Liver (tissue), 9 donors: ENCODE measurements around the gene PCSK1N. TPM values are rescaled to one million over a fixed set of nuclear protein-coding genes. Genes with fewer than 3 reads are reported as not detected.

Source experiments
- DNase-seq: peaks from one replicate; pipeline ENCODE4 v3.0.0-alpha.2; 2017; ENCODE audit warnings: low spot score
- H3K27ac ChIP-seq, 2 donors: one replicate each; pipeline ENCODE4 v1.7.0; 2013; ENCODE audit warnings: inconsistent platforms in 2 of 2, low read length in 2 of 2, control low read depth in 1 of 2, low read depth in 1 of 2, mild to moderate bottlenecking in 1 of 2
- H3K27me3 ChIP-seq, 4 donors: one replicate each; pipeline versions ENCODE4 v1.6.1 to v1.7.0; 2013; ENCODE audit warnings: low read length in 3 of 4, inconsistent platforms in 1 of 4, mild to moderate bottlenecking in 1 of 4, moderate library complexity in 1 of 4; ENCODE audit not compliant: control insufficient read depth in 4 of 4, insufficient read depth in 4 of 4
- H3K36me3 ChIP-seq, 4 donors: one replicate each; pipeline versions ENCODE4 v1.6.1 to v1.7.0; 2013; ENCODE audit warnings: low read length in 3 of 4, mild to moderate bottlenecking in 3 of 4, low read depth in 1 of 4, moderate library complexity in 1 of 4; ENCODE audit not compliant: control insufficient read depth in 4 of 4, insufficient read depth in 3 of 4
- H3K4me1 ChIP-seq, 4 donors: one replicate each; pipeline versions ENCODE4 v1.6.1 to v1.7.0; 2013; ENCODE audit warnings: low read length in 3 of 4, mild to moderate bottlenecking in 3 of 4, moderate library complexity in 1 of 4; ENCODE audit not compliant: control insufficient read depth in 4 of 4, insufficient read depth in 4 of 4
- H3K4me3 ChIP-seq, 3 donors: one replicate each; pipeline versions ENCODE4 v1.6.1 to v1.7.0; 2013; ENCODE audit warnings: low read length in 3 of 3, control low read depth in 1 of 3, low read depth in 1 of 3, mild to moderate bottlenecking in 1 of 3
- H3K9ac ChIP-seq, 2 donors: one replicate each; pipeline ENCODE4 v1.7.0; 2013; ENCODE audit warnings: low read length in 2 of 2, mild to moderate bottlenecking in 2 of 2, moderate library complexity in 2 of 2, control low read depth in 1 of 2, low read depth in 1 of 2
- H3K9me3 ChIP-seq, 4 donors: one replicate each; pipeline versions ENCODE4 v1.6.1 to v1.7.0; 2013; ENCODE audit warnings: low read length in 3 of 4; ENCODE audit not compliant: control insufficient read depth in 4 of 4
- EGR1 ChIP-seq, 2 donors: IDR thresholded peaks; 2 replicates each; pipeline ENCODE4 v1.6.1; 2016 to 2018; ENCODE audit warnings: antibody characterized with exemption in 2 of 2, low read depth in 2 of 2
- FOXA1 ChIP-seq: IDR thresholded peaks from 2 replicates; pipeline ENCODE4 v1.6.1; 2016; ENCODE audit warnings: antibody characterized with exemption
- FOXA2 ChIP-seq: IDR thresholded peaks from 2 replicates; pipeline ENCODE4 v1.6.1; 2016; ENCODE audit warnings: antibody characterized with exemption
- HNF4A ChIP-seq, 2 donors: conservative IDR thresholded peaks; 2 replicates each; pipeline ENCODE4 v1.6.1; 2016; ENCODE audit warnings: antibody characterized with exemption in 2 of 2, mild to moderate bottlenecking in 2 of 2
- HNF4G ChIP-seq: IDR thresholded peaks from 2 replicates; pipeline ENCODE4 v1.6.1; 2016; ENCODE audit warnings: antibody characterized with exemption
- JUND ChIP-seq, 2 donors: IDR thresholded peaks; 2 replicates each; pipeline ENCODE4 v1.6.1; 2016; ENCODE audit warnings: antibody characterized with exemption in 2 of 2
- NR2F2 ChIP-seq: IDR thresholded peaks from 2 replicates; pipeline ENCODE4 v1.6.1; 2016; ENCODE audit warnings: antibody characterized with exemption
- RAD21 ChIP-seq, 2 donors: IDR thresholded peaks; 2 replicates each; pipeline ENCODE4 v1.6.1; 2016; ENCODE audit warnings: antibody characterized with exemption in 2 of 2, mild to moderate bottlenecking in 2 of 2
- RXRA ChIP-seq, 2 donors: IDR thresholded peaks; 2 replicates each; pipeline ENCODE4 v1.6.1; 2017 to 2018; ENCODE audit warnings: antibody characterized with exemption in 2 of 2, mild to moderate bottlenecking in 1 of 2
- SP1 ChIP-seq: IDR thresholded peaks from 2 replicates; pipeline ENCODE4 v1.6.1; 2018; ENCODE audit warnings: antibody characterized with exemption, mild to moderate bottlenecking
- TAF1 ChIP-seq: conservative IDR thresholded peaks from 2 replicates; pipeline ENCODE4 v1.6.1; 2016; ENCODE audit warnings: antibody characterized with exemption, mild to moderate bottlenecking
- YY1 ChIP-seq: IDR thresholded peaks from 2 replicates; pipeline ENCODE4 v1.6.1; 2016; ENCODE audit warnings: antibody characterized with exemption, mild to moderate bottlenecking
- WGBS: extraction: QIAGEN DNeasy Blood & Tissue Kit; methylation state at CpG from one replicate; pipeline ENCODE4 v1.1.7; 2013; 5-methylcytosine and 5-hydroxymethylcytosine counted together
- polyA plus RNA-seq, 2 donors: library from polyadenylated mRNA; stranded (reverse) in 1 of 2; unstranded in 1 of 2; fragments of 200-250 nt in 1 of 2; fragments of >200 nt in 1 of 2; fragmentation: Nextera tagmentation in 1 of 2; extraction: Ambion mirVana in 1 of 2; gene quantifications; one replicate each; pipeline versions ENCODE4 v1.2.1 to v1.2.3, GENCODE V29; 2013 to 2015
- total RNA-seq, 2 donors: library from RNA; depleted of rRNA; stranded (reverse); fragments of >200 nt; gene quantifications; one replicate each; pipeline ENCODE4 v1.2.3, GENCODE V29; 2014
- TF ChIP-seq, protein P1 (sequence below): IDR thresholded peaks from 2 replicates; pipeline ENCODE4 v1.6.1; 2016; ENCODE audit warnings: antibody characterized with exemption
- TF ChIP-seq, protein P2 (sequence below): IDR thresholded peaks from 2 replicates; pipeline ENCODE4 v1.6.1; 2016; ENCODE audit warnings: antibody characterized with exemption
- TF ChIP-seq, protein P3 (sequence below): IDR thresholded peaks from 2 replicates; pipeline ENCODE4 v1.6.1; 2016; ENCODE audit warnings: antibody characterized with exemption
- TF ChIP-seq, protein P4 (sequence below): fragments of 150-350 bp; IDR thresholded peaks from 2 replicates; pipeline ENCODE4 v1.5.1; 2017; ENCODE audit warnings: improper control_type of control experiment, low read depth, low read length; ENCODE audit not compliant: missing input control
- donor health status: healthy.
- donor health status: healthy.
- donor health status: healthy.
- donor health status: healthy.
- donor health status: healthy.

PCSK1N gene
- total and polyA plus RNA-seq, 4 donors: 0.05 to 5.4 (median 0.92) TPM

DNA sequence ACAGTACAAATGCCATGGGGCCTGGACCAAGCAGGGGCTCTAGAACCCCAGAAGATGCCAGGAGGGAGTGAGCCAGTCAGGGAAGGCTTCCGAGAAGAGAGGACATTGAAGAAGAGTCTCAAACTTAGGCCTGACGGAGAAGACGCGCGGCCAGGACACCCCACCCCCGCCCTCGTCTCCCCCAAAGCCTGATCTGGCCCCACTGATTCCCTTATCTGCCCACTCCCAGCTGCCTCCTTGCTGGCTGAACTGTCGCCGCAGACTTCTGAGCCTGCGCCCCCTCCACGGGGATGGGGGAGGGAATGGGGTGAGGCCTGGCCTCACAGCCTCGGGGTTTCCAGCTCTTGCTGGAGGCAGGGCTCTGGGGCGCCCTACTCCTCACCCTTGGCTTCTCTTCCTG, 52.6 kb downstream of the PCSK1N start:
- peak; percentile 79 for DNase-seq
- 82% methylated on average over 13 of the region's 13 CpGs for WGBS
- H3K4me1 ChIP-seq: no peaks in the 10 kb centered on the region
- H3K27ac ChIP-seq: no peak overlapping the region
- no peak overlapping the region for H3K9ac ChIP-seq
- no peaks in the 10 kb centered on the region for H3K9me3 ChIP-seq
- no peaks in the 10 kb centered on the region for H3K36me3 ChIP-seq
- H3K27me3 ChIP-seq: no peaks in the 10 kb centered on the region
- TF ChIP-seq FOXA1 (no peak), FOXA2 (no peak), TAF1 (no peak), YY1 (no peak), SP1 (no peak), JUND (IDR thresholded peaks at IDR 0.05) (no peak), HNF4G (no peak), HNF4A (conservative IDR thresholded peaks at IDR 0.05) (no peak), EGR1 (IDR thresholded peaks at IDR 0.05; ENCODE audit: low read depth in 2 of 2) (no peak), NR2F2 (no peak), RXRA (IDR thresholded peaks at IDR 0.05) (no peak)
- TF ChIP-seq, protein P1, sequence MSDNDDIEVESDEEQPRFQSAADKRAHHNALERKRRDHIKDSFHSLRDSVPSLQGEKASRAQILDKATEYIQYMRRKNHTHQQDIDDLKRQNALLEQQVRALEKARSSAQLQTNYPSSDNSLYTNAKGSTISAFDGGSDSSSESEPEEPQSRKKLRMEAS: no peak
- TF ChIP-seq, protein P2, sequence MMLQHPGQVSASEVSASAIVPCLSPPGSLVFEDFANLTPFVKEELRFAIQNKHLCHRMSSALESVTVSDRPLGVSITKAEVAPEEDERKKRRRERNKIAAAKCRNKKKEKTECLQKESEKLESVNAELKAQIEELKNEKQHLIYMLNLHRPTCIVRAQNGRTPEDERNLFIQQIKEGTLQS: no peak
- no peak overlapping the region for H3K4me3 ChIP-seq

DNA sequence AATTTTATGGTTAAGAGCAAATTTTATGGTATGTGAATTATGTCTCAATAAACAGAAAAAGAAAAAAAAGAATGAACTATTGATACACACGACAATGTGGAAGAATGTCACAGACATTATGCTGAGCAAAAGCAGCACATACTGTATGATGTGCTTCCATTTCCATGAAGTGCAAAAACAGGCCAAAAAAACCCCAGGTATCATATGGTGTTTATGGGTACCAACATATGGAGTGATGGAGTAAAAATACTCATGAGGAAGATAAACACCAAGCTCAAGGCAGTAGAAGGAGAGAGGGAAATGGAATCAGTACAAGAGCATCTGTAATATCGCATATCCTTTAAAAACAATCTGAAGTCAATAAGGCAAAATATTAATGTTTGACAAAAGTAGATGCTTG, 53.2 kb downstream of the PCSK1N start:
- no peak overlapping the region for H3K9ac ChIP-seq
- H3K27me3 ChIP-seq: no peaks in the 10 kb centered on the region
- no peaks in the 10 kb centered on the region for H3K4me1 ChIP-seq
- no peaks in the 10 kb centered on the region for H3K9me3 ChIP-seq
- H3K4me3 ChIP-seq: no peak overlapping the region
- no peak for DNase-seq
- no peak overlapping the region for H3K27ac ChIP-seq
- TF ChIP-seq JUND (IDR thresholded peaks at IDR 0.05): no peak
- no peak for TF ChIP-seq YY1
- TF ChIP-seq, protein P2: no peak
- WGBS: 81% methylated on average over 2 of the region's 2 CpGs
- no peaks in the 10 kb centered on the region for H3K36me3 ChIP-seq

DNA sequence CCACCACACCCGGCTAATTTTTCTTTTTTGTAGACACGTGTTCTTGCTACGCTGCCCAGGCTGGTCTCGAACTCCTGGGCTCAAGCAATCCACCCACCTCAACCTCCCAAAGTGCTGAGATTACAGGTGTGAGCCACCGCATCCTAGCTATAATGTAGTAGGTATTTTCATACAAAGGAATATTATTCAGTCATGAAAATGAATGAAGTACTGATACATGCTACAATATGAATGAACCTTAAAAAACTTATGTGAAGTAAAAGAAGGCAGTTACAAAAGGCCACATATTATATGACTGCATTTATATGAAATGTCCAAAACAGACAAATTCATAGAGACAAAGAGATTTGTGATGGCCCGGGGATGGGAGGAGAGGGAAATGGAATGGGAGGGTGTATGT, 53.7 kb downstream of the PCSK1N start:
- Histone ChIP-seq H3K4me3 (no peak overlapping the region), H3K36me3 (no peaks in the 10 kb centered on the region), H3K4me1 (no peaks in the 10 kb centered on the region), H3K9ac (no peak overlapping the region), H3K27ac (no peak overlapping the region), H3K27me3 (no peaks in the 10 kb centered on the region), H3K9me3 (no peaks in the 10 kb centered on the region)
- DNase-seq: no peak
- TF ChIP-seq, protein P2: no peak
- TF ChIP-seq EGR1 (IDR thresholded peaks at IDR 0.05; ENCODE audit: low read depth in 2 of 2) (no peak), FOXA2 (no peak), HNF4G (no peak), RAD21 (IDR thresholded peaks at IDR 0.05) (no peak)
- TF ChIP-seq, protein P3, sequence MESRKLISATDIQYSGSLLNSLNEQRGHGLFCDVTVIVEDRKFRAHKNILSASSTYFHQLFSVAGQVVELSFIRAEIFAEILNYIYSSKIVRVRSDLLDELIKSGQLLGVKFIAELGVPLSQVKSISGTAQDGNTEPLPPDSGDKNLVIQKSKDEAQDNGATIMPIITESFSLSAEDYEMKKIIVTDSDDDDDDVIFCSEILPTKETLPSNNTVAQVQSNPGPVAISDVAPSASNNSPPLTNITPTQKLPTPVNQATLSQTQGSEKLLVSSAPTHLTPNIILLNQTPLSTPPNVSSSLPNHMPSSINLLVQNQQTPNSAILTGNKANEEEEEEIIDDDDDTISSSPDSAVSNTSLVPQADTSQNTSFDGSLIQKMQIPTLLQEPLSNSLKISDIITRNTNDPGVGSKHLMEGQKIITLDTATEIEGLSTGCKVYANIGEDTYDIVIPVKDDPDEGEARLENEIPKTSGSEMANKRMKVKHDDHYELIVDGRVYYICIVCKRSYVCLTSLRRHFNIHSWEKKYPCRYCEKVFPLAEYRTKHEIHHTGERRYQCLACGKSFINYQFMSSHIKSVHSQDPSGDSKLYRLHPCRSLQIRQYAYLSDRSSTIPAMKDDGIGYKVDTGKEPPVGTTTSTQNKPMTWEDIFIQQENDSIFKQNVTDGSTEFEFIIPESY: no peak
- TF ChIP-seq, protein P4, sequence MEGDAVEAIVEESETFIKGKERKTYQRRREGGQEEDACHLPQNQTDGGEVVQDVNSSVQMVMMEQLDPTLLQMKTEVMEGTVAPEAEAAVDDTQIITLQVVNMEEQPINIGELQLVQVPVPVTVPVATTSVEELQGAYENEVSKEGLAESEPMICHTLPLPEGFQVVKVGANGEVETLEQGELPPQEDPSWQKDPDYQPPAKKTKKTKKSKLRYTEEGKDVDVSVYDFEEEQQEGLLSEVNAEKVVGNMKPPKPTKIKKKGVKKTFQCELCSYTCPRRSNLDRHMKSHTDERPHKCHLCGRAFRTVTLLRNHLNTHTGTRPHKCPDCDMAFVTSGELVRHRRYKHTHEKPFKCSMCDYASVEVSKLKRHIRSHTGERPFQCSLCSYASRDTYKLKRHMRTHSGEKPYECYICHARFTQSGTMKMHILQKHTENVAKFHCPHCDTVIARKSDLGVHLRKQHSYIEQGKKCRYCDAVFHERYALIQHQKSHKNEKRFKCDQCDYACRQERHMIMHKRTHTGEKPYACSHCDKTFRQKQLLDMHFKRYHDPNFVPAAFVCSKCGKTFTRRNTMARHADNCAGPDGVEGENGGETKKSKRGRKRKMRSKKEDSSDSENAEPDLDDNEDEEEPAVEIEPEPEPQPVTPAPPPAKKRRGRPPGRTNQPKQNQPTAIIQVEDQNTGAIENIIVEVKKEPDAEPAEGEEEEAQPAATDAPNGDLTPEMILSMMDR: no peak
- WGBS: 97% methylated on average over 6 of the region's 6 CpGs
